ENCODE measurements around the gene APBA2.
"Not testable (repeated sequence)": the region's sequence is repeated elsewhere in the genome, so short reads cannot be mapped to it uniquely, and the experiment has no call there.

APBA2 gene

DNA sequence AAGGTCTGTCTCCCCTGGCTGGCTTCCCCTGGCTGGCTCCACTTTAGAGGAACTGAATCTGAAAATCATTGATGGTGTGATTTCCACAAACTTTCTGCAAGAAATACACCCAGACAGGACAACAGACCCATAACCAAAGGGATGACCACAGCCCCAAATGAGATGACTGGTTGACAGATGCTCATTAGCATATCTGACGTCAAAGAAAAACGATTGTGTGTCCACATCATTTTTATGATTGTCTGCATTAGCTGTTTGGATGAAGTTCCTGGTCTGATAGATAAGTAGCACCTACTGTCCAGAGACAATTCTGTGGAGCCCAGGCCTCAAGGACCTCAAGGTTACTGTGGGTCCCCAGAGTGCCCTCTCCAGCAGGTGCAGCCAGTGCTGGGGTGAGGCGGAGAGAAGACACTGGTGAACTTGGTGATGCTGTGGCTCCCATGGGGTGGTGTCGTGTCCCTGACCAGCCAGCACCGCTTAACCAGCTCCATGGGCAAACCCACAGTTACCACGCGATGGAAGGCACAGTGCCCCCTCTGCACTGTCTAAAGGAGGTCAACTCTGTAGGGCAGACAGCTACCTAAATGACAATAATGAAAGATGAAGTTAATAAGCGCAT lies 256.5 kb downstream of the APBA2 start:
- DNase-seq: no peak

DNA sequence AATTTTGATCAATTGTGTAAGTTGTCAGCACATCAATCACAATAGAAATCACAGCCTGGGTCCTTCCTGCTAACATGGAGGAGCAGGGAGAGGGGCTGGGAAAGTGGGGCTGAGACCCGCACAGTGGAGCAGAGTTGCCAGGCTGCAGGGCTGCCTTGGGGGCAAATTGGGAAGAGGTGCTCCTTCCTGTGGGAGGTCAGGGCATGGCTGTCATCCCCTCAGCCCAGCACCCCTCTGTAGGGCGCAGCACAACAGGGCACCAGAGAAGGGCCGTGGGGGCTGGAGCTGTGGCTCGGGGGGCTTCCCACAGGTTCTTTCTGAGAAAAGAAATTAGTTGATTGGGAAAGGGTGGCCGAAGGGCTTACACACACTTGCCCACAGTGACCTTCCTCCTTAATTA lies 257.5 kb downstream of the APBA2 start:
- DNase-seq: no peak

DNA sequence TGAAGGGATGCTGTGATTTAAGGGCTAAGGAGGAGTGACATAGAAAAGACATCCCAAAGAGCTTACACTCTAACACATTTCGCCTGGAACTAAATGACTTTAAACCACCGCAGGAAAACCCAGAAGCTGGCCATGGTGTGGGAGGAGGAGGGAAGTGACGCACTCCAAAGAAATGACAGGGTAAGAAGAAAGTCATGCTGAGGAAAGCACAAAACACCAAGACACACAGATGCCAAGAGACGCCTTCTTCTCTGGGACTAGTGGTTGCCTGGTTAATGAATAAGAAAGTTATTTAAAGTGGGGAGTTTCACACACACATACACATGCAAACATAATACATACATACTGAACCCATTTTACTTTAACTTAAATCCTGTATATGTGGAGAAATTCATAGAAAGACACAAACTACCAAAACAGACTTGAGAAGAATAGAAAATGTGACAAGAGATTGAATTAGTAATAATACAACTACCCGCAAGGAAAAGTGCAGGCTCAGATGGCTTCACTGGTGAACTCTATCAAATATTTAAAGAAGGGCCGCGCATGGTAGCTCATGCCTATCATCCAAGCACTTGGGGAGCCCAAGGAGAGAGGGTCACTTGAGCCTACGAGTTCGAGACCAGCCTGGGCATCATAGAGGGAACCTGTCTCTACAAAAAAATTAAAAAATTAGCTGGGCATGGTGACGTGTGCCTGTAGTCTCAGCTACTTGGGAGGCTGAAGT lies 258.3 kb downstream of the APBA2 start:
- DNase-seq: no peak

DNA sequence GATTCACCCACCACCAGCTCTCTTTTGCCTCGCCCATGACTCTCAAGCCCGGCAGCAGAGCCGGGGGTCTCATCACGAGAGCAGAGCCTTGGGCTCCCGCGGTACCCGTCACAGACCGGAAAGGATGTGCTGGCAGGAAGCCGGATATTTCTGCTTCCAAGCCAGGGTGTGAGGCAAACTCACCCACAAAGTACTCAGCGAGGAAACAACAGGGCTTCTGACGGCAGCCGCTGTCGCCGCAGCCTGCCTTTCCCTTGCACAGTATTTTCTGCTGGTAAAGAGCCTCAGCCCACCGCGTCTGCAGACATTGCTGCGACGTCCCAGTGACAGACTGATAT lies 263.9 kb downstream of the APBA2 start:
- no peak for DNase-seq

DNA sequence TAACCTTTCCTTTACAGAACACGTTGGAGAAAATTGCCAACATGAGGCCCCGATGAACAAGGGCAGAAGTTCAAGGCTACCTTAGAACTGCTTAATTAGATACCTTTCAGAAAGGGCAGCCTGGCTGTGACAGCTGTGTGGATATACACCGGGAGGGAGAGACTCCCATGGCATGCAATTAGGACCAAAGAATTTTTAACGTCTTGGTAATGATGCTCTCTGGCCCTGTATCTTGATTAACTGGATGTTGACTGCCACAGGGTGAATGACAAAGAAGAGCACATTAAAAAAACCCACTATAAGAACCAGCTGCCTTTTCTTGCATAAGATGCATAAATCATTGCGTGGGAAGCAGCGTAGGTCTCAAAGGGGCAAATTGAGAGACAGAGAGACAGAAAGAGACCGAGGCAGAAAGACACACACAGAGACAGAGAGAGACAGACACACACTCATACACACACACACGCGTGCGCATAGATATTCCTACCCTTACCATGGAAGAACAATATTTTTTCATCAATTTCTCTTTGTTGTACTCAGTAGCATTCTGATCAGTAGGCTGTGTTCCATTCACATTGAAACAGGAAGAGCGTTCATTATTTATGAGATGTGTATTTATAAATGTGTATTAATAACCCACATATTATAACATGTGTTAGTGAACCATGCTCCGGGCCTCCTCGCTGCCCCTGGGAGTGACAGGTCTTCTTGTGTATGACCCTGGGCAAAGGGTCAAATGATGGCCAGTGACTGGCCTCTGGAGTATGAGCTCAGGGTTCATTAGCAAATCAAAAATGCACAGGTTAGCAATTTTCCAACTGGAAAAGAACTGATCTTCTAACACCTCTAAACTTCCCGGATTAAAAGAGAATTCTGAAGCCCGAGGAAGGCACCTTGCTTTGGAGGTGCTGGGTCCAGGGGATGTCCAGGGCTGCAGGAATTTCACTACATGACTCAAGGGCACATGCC lies 265.0 kb downstream of the APBA2 start:
- no peak for DNase-seq

DNA sequence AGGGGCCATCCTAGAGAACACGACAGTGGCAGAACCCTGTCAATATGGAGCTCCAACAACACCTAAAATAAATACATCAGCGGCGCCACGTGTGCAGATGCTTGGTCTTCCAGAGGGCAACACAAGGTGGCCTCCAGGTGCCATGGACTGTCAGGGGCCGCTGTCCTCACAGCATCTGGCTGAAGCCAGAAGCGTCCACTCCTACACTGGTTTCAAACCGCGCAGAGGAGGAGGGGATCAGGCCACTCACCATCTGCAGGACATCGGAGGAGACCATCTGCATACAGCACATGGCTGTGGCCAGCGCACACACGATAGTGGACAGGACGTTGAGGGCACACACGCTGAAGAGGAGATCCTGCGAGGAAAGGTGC lies 265.7 kb downstream of the APBA2 start:
- DNase-seq: no peak

DNA sequence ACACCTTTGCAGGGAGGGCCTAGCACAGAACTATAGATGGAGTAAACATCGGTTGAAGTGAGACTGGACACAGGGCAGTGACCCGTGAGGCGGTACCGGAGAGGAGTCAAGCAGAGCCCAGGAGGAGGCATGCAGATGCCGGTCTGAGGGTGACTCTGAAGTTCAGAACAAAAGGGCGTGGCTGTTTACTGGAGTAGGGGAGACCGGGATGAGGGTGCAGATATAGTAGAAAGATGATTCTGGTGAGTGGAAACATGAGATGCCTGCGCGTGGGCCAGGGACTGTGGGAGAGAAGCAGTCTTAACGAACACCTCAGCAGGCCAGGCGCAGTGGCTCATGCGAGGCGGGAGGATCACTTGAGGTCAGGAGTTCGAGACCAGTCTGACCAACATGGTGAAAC lies 270.7 kb downstream of the APBA2 start:
- DNase-seq: no peak

DNA sequence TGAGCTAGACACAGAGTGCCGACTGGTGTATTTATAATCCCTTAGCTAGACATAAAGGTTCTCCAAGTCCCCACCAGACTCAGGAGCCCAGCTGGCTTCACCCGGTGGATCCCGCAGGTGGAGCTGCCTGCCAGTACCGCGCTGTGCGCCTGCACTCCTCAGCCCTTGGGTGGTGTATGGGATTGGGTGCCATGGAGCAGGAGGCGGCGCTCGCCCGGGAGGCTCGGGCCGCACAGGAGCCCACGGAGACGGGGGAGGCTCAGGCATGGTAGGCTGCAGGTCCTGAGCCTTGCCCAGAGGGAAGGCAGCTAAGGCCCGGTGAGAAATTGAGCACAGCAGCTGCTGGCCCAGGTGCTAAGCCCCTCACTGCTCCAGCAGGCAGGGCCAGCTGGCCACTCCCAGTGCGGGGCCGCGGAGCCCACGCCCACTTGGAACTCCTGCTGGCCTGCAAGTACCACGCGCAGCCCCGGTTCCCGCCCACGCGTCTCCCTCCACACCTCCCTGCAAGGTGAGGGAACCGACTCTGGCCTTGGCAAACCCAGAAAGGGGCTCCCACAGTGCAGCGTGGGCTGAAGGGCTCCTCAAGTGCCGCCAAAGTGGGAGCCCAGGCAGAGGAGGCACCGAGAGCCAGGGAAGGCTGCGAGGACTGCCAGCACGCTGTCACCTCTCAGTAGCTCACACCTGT lies 274.1 kb downstream of the APBA2 start:
- DNase-seq: no peak

DNA sequence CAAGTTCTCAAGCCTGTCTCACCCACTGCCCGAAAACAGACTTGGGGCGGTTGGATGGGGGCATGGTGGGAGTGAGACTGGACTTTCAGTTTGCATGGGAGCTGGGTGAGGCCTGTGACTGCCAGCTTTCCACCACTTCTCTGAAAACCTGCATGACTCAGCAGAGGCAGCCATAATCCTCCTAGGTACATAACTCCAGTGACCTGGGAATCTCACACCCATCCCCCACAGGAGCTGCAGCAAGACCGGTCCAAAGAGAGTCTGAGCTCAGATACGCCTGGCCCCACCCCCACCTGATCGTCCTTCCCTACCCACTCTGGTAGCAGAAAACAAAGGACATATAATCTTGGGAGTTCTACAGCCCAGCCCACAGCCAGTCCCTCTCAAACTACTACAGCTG lies 276.6 kb downstream of the APBA2 start:
- DNase-seq: no peak

DNA sequence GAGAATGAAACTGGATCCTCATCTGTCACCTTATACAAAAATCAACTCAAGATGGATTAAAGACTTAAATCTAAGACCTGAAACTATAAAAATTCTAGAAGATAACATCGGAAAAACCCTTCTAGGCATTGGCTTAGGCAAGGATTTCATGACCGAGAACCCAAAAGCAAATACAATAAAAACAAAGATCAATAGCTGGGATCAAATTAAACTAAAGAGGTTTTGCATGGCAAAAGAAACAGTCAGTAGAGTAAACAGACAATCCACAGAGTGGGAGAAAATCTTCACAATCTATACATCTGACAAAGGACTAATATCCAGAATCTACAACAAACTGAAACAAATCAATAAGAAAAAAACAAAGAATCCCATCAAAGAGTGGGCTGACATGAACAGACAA lies 281.3 kb downstream of the APBA2 start:
- DNase-seq: not testable (repeated sequence)
